A549 (cell line): ENCODE measurements around the gene PALM3.
"Not testable (repeated sequence)": the region's sequence is repeated elsewhere in the genome, so short reads cannot be mapped to it uniquely, and the experiment has no call there.

Source experiments
- BCL3 ChIP-seq: fragments of >200 bp; sonication (Bioruptor Twin); formaldehyde crosslinking; IDR thresholded peaks from 3 replicates; pipeline ENCODE4 v1.6.1; 2016
- BHLHE40 ChIP-seq: IDR thresholded peaks from 2 replicates; pipeline ENCODE4 v1.6.1; 2012; ENCODE audit warnings: low read depth, low read length, inconsistent platforms
- CTCF ChIP-seq: fragments of >200 bp; sonication (Bioruptor Twin); formaldehyde crosslinking; IDR thresholded peaks from 3 replicates; pipeline ENCODE4 v1.5.1; 2016
- EP300 ChIP-seq, 2 experiments: fragments of >200 bp; sonication (Bioruptor Twin); formaldehyde crosslinking; IDR thresholded peaks; 2 replicates in 1 of 2; 3 replicates in 1 of 2; pipeline ENCODE4 v1.6.1; 2016 to 2017
- HDAC2 ChIP-seq: fragments of 200-600 bp; sonication (generic); IDR thresholded peaks from 2 replicates; pipeline ENCODE4 v1.6.1; 2016
- RAD21 ChIP-seq, 2 experiments: fragments of >200 bp in 1 of 2; sonication (Bioruptor Twin) in 1 of 2; formaldehyde crosslinking in 1 of 2; IDR thresholded peaks in 1 of 2; conservative IDR thresholded peaks in 1 of 2; 2 replicates in 1 of 2; 3 replicates in 1 of 2; pipeline ENCODE4 v1.6.1; 2012 to 2018; ENCODE audit warnings: inconsistent platforms in 1 of 2
- USF2 ChIP-seq: fragments of 450-650 bp; IDR thresholded peaks from 2 replicates; pipeline ENCODE4 v1.6.1; 2014; ENCODE audit warnings: antibody characterized with exemption

- TF ChIP-seq EP300 (IDR thresholded peaks at IDR 0.05); RAD21 (conservative IDR thresholded peaks at IDR 0.05 in 1 of 2, IDR thresholded peaks at IDR 0.05 in 1 of 2); CTCF; HDAC2; USF2; BHLHE40; BCL3: not testable (repeated sequence)
Measured at GRCh38 chr19:14026652-14027192, 35.2 kb downstream of the PALM3 start.
